K562 (cell line): ENCODE measurements around the gene HOXB8. TPM values are rescaled to one million over a fixed set of nuclear protein-coding genes. Genes with fewer than 3 reads are reported as not detected.

Source experiments
- CHD2 ChIP-seq: IDR thresholded peaks from 2 replicates; pipeline ENCODE4 v1.6.1; 2011; ENCODE audit warnings: low read depth, low read length
- CTBP1 ChIP-seq: fragments of 450-650 bp; IDR thresholded peaks from 2 replicates; pipeline ENCODE4 v1.6.1; 2016; ENCODE audit warnings: borderline replicate concordance
- GATAD2A ChIP-seq: fragments of 450-650 bp; IDR thresholded peaks from 2 replicates; pipeline ENCODE4 v1.6.1; 2017
- HDGF ChIP-seq: fragments of 450-650 bp; IDR thresholded peaks from 2 replicates; pipeline ENCODE4 v1.6.1; 2016
- LCOR ChIP-seq: sonication (generic); formaldehyde crosslinking; IDR thresholded peaks from 2 replicates; pipeline ENCODE4 v1.8.0; 2022; ENCODE audit warnings: mild to moderate bottlenecking, missing genetic modification reagents
- PHF20 ChIP-seq: fragments of 450-650 bp; IDR thresholded peaks from 2 replicates; pipeline ENCODE4 v1.6.1; 2018; ENCODE audit not compliant: partially characterized antibody
- PTBP1 ChIP-seq: fragments of 200-400 bp; formaldehyde crosslinking; IDR thresholded peaks from 2 replicates; pipeline ENCODE4 v1.6.1; 2017; ENCODE audit warnings: low read depth, low read length
- RBM25 ChIP-seq: fragments of 200-400 bp; formaldehyde crosslinking; IDR thresholded peaks from 2 replicates; pipeline ENCODE4 v1.6.1; 2018; ENCODE audit warnings: low read length, low read depth, moderate library complexity; ENCODE audit not compliant: severe bottlenecking
- XRCC3 ChIP-seq: fragments of 450-650 bp; IDR thresholded peaks from 2 replicates; pipeline ENCODE4 v1.6.1; 2017; ENCODE audit warnings: mild to moderate bottlenecking, moderate library complexity
- ZNF133 ChIP-seq: fragments of 250-450 bp; sonication (Bioruptor Pico); IDR thresholded peaks from 2 replicates; pipeline ENCODE4 v1.4.0; 2020; ENCODE audit warnings: mild to moderate bottlenecking
- ZNF224 ChIP-seq: sonication (generic); formaldehyde crosslinking; IDR thresholded peaks from 2 replicates; pipeline ENCODE4 v1.8.0; 2022; ENCODE audit warnings: mild to moderate bottlenecking, missing genetic modification reagents
- ZNF830 ChIP-seq: fragments of 250-450 bp; sonication (Bioruptor Pico); IDR thresholded peaks from 2 replicates; pipeline ENCODE4 v1.5.0; 2021; ENCODE audit warnings: mild to moderate bottlenecking
- polyA plus RNA-seq, 8 experiments: library from polyadenylated mRNA; depleted of rRNA in 4 of 8; stranded (reverse) in 5 of 8; unstranded in 3 of 8; fragments of >200 nt; fragmentation: Nextera tagmentation in 2 of 8; fragmentation: Illumina TruSeq in 1 of 8; extraction: Ambion mirVana in 2 of 8; extraction: Trizol in 1 of 8; gene quantifications; 2 replicates each; pipeline versions ENCODE4 v1.2.1 to v1.2.3, GENCODE V29; 2011 to 2014; ENCODE audit warnings: inconsistent platforms in 1 of 8, missing spikeins in 1 of 8
- total RNA-seq, 7 experiments: library from RNA; depleted of rRNA in 6 of 7; stranded (reverse); fragments of >200 nt in 6 of 7; fragmentation: Illumina TruSeq in 2 of 7; extraction: Trizol in 2 of 7; gene quantifications; 2 replicates each; pipeline versions ENCODE4 v1.2.1 to v1.2.3, GENCODE V29; 2011 to 2021; ENCODE audit warnings: low replicate concordance in 1 of 7
- TF ChIP-seq, protein P1 (sequence below), 2 experiments: fragments of 450-650 bp in 1 of 2; sonication (generic) in 1 of 2; formaldehyde crosslinking; conservative IDR thresholded peaks; 2 replicates each; pipeline versions ENCODE4 v1.4.0 to v1.8.1; 2020 to 2022; ENCODE audit warnings: mild to moderate bottlenecking in 1 of 2, missing genetic modification reagents in 1 of 2
- TF ChIP-seq, protein P2 (sequence below): sonication (generic); formaldehyde crosslinking; IDR thresholded peaks from 2 replicates; pipeline ENCODE4 v1.9.0; 2022; ENCODE audit warnings: mild to moderate bottlenecking, missing genetic modification reagents
- TF ChIP-seq, protein P3 (sequence below): fragments of 450-650 bp; formaldehyde crosslinking; IDR thresholded peaks from 2 replicates; pipeline ENCODE4 v1.4.0; 2022; ENCODE audit warnings: missing genetic modification characterization
- TF ChIP-seq, protein P4 (sequence below): sonication (generic); formaldehyde crosslinking; IDR thresholded peaks from 2 replicates; pipeline ENCODE4 v1.8.0; 2022; ENCODE audit warnings: mild to moderate bottlenecking, missing genetic modification reagents
- TF ChIP-seq, protein P5 (sequence below): fragments of 200-800 bp; sonication (Bioruptor generic); IDR thresholded peaks from 2 replicates; pipeline ENCODE4 v1.6.1; 2017; ENCODE audit warnings: missing genetic modification characterization, missing compliant biosample characterization
- TF ChIP-seq, protein P6 (sequence below), 2 experiments: IDR thresholded peaks; 2 replicates each; pipeline ENCODE4 v1.6.1; 2011; ENCODE audit warnings: borderline replicate concordance in 1 of 2, control low read depth in 1 of 2, low read depth in 1 of 2, low read length in 1 of 2, mild to moderate bottlenecking in 1 of 2, mixed read lengths in 1 of 2, moderate library complexity in 1 of 2; ENCODE audit not compliant: insufficient read depth in 1 of 2, insufficient read length in 1 of 2, poor library complexity in 1 of 2, severe bottlenecking in 1 of 2; ENCODE audit errors: extremely low read depth in 1 of 2
- TF ChIP-seq, protein P7 (sequence below): fragments of 200-800 bp; sonication (Bioruptor generic); IDR thresholded peaks from 2 replicates; pipeline ENCODE4 v1.6.1; 2016; ENCODE audit warnings: missing genetic modification characterization, missing compliant biosample characterization

Gene HOXB8
- total and polyA plus RNA-seq, 9 of the 15 experiments (the other 6 are each of a cell fraction or from before 2014, with no cell fraction given), result 0.52 to 23.8 (median 3.6) TPM

DNA sequence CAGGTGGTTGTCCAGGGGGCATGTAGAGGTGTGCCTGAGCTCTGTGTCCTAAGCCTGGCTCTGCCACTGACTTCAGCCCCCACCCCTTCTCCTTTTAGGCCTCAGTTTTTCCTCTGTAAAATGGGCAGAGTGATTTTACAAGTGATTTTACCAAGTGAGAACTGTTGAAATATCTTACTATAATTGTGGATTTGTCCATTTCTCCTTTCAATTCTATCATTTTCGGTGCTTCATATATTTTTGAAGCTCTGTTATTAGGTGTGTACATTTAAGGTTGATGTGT, 32.8 kb upstream of the HOXB8 start (continued):
- TF ChIP-seq, protein P1, sequence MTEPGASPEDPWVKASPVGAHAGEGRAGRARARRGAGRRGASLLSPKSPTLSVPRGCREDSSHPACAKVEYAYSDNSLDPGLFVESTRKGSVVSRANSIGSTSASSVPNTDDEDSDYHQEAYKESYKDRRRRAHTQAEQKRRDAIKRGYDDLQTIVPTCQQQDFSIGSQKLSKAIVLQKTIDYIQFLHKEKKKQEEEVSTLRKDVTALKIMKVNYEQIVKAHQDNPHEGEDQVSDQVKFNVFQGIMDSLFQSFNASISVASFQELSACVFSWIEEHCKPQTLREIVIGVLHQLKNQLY (CRISPR knock-in tag; conservative IDR thresholded peaks at IDR 0.05), result no peak
- TF ChIP-seq XRCC3, result no peak
- TF ChIP-seq CHD2, result no peak
- 0 out of 2 replicates have a peak, but pooled peaks have one; percentile 8 for TF ChIP-seq LCOR (CRISPR knock-in tag)
- peak; percentile 26 for TF ChIP-seq PHF20
- TF ChIP-seq, protein P2, sequence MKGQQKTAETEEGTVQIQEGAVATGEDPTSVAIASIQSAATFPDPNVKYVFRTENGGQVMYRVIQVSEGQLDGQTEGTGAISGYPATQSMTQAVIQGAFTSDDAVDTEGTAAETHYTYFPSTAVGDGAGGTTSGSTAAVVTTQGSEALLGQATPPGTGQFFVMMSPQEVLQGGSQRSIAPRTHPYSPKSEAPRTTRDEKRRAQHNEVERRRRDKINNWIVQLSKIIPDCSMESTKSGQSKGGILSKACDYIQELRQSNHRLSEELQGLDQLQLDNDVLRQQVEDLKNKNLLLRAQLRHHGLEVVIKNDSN, result no peak
- TF ChIP-seq, protein P3, sequence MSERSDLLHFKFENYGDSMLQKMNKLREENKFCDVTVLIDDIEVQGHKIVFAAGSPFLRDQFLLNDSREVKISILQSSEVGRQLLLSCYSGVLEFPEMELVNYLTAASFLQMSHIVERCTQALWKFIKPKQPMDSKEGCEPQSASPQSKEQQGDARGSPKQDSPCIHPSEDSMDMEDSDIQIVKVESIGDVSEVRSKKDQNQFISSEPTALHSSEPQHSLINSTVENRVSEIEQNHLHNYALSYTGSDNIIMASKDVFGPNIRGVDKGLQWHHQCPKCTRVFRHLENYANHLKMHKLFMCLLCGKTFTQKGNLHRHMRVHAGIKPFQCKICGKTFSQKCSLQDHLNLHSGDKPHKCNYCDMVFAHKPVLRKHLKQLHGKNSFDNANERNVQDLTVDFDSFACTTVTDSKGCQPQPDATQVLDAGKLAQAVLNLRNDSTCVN, result no peak
- TF ChIP-seq ZNF224, result no peak
- TF ChIP-seq, protein P4, sequence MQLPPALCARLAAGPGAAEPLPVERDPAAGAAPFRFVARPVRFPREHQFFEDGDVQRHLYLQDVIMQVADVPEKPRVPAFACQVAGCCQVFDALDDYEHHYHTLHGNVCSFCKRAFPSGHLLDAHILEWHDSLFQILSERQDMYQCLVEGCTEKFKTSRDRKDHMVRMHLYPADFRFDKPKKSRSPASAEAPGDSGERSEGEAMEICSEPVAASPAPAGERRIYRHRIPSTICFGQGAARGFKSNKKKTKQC, result no peak
- TF ChIP-seq CTBP1, result no peak
- TF ChIP-seq, protein P5, sequence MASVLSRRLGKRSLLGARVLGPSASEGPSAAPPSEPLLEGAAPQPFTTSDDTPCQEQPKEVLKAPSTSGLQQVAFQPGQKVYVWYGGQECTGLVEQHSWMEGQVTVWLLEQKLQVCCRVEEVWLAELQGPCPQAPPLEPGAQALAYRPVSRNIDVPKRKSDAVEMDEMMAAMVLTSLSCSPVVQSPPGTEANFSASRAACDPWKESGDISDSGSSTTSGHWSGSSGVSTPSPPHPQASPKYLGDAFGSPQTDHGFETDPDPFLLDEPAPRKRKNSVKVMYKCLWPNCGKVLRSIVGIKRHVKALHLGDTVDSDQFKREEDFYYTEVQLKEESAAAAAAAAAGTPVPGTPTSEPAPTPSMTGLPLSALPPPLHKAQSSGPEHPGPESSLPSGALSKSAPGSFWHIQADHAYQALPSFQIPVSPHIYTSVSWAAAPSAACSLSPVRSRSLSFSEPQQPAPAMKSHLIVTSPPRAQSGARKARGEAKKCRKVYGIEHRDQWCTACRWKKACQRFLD, result no peak
- no peak for TF ChIP-seq GATAD2A
- TF ChIP-seq PTBP1, result 0 out of 2 replicates have a peak, but pooled peaks have one; percentile 68
- TF ChIP-seq RBM25, result peak; percentile 70
- TF ChIP-seq, protein P6, sequence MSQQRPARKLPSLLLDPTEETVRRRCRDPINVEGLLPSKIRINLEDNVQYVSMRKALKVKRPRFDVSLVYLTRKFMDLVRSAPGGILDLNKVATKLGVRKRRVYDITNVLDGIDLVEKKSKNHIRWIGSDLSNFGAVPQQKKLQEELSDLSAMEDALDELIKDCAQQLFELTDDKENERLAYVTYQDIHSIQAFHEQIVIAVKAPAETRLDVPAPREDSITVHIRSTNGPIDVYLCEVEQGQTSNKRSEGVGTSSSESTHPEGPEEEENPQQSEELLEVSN (IDR thresholded peaks at IDR 0.05; ENCODE audit: borderline replicate concordance in 1 of 2, extremely low read depth in 1 of 2, insufficient read depth in 1 of 2, insufficient read length in 1 of 2, low read depth in 1 of 2, low read length in 1 of 2, poor library complexity in 1 of 2, severe bottlenecking in 1 of 2), result no peak
- TF ChIP-seq ZNF830 (CRISPR knock-in tag), result no peak
- TF ChIP-seq HDGF, result no peak
- TF ChIP-seq, protein P7, sequence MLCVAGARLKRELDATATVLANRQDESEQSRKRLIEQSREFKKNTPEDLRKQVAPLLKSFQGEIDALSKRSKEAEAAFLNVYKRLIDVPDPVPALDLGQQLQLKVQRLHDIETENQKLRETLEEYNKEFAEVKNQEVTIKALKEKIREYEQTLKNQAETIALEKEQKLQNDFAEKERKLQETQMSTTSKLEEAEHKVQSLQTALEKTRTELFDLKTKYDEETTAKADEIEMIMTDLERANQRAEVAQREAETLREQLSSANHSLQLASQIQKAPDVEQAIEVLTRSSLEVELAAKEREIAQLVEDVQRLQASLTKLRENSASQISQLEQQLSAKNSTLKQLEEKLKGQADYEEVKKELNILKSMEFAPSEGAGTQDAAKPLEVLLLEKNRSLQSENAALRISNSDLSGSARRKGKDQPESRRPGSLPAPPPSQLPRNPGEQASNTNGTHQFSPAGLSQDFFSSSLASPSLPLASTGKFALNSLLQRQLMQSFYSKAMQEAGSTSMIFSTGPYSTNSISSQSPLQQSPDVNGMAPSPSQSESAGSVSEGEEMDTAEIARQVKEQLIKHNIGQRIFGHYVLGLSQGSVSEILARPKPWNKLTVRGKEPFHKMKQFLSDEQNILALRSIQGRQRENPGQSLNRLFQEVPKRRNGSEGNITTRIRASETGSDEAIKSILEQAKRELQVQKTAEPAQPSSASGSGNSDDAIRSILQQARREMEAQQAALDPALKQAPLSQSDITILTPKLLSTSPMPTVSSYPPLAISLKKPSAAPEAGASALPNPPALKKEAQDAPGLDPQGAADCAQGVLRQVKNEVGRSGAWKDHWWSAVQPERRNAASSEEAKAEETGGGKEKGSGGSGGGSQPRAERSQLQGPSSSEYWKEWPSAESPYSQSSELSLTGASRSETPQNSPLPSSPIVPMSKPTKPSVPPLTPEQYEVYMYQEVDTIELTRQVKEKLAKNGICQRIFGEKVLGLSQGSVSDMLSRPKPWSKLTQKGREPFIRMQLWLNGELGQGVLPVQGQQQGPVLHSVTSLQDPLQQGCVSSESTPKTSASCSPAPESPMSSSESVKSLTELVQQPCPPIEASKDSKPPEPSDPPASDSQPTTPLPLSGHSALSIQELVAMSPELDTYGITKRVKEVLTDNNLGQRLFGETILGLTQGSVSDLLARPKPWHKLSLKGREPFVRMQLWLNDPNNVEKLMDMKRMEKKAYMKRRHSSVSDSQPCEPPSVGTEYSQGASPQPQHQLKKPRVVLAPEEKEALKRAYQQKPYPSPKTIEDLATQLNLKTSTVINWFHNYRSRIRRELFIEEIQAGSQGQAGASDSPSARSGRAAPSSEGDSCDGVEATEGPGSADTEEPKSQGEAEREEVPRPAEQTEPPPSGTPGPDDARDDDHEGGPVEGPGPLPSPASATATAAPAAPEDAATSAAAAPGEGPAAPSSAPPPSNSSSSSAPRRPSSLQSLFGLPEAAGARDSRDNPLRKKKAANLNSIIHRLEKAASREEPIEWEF (CRISPR knock-in tag), result no peak
- no peak for TF ChIP-seq ZNF133 (CRISPR knock-in tag)
